ENCODE data around the gene ZNF296.
A peak's percentile ranks its signal among the peaks of the same experiment; 100 is the strongest.
"Not testable (repeated sequence)": the region's sequence is repeated elsewhere in the genome, so short reads cannot be mapped to it uniquely, and the experiment has no call there.

ZNF296 gene

DNA sequence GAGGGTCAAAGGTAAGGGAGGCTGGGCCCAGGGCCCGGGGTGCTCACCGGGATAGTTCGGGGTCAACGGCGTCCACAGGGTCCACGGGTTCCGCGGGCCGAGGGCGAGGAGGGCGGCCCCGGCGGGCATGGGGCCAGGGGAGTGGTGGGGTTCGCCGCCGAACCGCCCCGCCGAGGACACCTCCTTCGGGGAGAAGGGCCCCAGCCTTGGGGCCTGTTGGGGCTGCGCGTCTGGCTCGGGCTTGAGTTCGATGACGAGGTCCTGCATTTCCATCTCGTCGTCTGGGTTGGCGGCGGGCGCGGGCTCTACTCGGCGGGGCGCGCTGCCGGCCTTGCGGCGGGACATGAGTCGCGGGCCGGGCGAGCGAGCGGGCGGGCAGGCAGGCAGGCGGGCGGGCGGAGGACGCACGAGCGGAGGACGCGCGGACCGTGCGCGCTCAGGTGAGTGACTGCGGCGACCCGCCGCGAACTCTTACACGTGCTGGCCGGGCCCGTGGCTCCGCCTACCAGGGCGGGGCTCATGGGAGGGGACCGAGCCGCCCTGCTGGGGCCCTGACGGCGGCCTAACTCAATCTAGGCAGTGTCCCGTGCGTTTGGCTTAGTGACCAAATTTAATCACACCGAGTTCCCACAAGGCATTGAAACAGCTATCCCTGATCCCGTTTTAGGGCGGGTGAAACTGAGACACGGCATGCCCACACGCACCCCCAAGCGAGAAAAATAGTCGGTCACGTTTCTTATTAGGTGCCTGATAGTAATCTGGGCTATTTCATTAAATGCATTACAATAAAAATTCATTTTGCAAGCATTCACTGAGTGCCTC, at the start of gene ZNF296:
ZNF296 (minus strand) TSS at position 450 of the 822 bp plus-strand sequence; CDS start at position 345, 105 bp downstream.
- peak; percentile 92 for DNase-seq

DNA sequence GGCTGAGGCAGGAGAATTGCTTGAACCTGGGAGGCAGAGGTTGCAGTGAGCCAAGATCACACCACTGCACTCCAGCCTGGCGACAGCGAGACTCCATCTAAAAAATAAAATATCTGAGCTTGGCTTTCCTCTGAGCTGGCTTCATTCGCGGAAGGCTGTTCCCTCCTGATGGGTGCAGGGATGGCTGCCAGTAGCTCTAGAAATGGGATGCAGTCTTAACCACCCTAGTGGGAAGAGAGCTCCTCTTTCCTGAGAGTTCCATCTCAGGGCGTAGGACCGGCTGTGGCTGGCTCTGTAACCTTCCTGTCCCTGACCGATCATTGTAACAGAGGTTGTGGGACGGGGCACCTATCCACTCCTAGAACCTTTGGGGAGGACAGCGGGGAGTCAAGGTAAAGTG, 49.1 kb upstream of the ZNF296 start:
- no peak for DNase-seq

DNA sequence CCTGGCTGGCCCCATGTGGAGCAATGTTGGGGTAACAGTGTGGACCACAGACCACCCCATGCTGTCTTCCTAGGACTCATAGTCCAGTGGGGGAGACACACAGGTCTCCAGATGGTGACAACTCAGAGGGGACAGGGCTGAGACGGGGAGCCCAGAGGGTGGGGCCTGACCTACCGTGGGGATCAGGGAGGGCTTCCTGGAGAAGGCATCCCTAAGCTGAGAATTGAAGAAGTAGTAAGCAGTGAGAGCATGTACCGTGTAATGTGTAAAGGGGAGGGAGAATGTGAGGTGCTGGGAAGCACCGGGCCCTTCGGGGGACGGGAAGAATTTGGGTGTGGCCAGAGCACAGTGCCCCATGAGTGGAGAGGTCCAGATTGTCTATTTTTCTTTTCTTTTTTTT, 47.7 kb upstream of the ZNF296 start:
- no peak for DNase-seq

DNA sequence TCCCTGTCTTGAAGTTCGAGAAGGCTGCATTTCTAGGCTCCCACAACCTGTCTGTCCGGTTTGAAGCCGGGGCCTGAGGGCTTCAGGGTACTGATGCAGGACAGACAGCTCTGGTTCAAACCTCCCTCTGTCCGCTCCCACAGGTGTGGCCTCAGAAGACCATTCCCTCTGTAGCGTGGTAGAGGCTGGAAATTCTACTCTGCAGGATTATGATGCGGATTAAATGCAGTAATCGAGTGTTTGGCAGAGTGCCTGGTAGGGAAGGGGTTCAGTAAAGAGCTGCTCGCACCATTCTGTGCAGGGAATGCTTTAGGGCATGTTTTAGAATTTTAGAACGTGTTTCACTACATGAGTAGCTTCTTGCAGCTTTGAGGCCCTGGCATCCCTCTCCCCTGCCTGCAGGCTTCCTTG, 47.2 kb upstream of the ZNF296 start:
- DNase-seq = no peak

DNA sequence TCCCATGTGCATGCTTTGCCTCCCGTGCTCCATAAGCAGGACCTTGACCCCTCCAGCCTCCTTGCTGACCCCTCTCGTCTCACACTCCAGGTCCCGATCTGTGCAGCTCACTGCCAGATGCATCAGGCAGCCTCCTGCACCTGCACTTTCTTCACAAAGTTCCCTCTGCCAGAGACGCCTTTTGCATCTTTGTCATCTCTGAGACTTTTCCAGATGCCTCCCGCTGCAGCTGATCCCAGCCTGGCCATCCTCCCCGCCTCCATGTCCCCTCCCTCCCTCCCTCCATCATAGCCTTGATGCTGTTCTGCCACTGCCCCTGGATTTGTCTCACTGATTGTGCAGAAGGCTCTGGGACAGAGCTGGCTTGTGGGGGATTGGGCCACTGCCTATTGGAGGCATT, 46.6 kb upstream of the ZNF296 start:
- no peak for DNase-seq

DNA sequence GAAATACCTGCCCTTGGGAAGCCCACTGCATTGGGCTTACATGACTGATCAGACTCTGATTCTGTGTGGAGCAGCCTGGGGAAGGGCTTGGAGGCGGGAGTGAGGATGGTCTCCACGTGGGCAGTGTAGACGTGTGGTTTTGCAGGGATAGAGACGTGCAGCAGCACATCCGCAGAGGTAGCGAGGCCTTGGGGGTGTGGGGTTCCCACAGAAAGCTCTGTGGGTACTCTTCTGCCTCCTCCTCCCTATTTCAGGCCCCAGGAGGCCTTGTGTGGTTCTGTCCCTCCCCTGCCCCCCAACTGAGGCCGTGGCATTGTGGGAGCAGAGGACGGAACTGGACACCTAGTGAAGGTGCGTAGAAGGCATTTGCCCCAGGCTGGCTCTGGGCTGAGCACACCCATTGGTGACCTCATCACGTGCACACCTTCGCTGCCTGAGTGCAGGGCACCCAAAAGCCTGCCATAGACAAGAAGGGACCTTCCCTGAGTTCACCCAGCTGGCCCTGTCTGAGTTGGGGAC, 45.6 kb upstream of the ZNF296 start:
- DNase-seq = no peak

DNA sequence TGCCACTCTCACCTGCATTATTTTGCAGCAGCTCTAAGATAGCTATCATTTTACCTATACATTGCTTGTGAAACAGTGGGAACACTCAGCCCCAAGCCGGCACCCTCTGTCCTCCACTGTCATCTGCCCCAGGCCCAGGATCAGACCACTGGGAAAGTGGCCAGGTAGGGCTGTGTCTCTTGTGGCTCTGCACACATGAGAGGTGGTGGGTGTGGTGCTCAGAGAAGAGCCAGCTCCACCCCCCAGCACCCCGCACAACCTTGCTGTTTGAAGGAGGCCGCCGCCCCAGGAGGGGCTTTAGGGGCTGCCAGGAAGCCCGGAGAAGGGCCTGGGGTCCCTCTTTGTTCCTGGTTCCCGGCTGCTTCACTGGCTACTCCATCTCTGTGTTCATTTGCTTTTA, 43.3 kb upstream of the ZNF296 start:
- DNase-seq = no peak

DNA sequence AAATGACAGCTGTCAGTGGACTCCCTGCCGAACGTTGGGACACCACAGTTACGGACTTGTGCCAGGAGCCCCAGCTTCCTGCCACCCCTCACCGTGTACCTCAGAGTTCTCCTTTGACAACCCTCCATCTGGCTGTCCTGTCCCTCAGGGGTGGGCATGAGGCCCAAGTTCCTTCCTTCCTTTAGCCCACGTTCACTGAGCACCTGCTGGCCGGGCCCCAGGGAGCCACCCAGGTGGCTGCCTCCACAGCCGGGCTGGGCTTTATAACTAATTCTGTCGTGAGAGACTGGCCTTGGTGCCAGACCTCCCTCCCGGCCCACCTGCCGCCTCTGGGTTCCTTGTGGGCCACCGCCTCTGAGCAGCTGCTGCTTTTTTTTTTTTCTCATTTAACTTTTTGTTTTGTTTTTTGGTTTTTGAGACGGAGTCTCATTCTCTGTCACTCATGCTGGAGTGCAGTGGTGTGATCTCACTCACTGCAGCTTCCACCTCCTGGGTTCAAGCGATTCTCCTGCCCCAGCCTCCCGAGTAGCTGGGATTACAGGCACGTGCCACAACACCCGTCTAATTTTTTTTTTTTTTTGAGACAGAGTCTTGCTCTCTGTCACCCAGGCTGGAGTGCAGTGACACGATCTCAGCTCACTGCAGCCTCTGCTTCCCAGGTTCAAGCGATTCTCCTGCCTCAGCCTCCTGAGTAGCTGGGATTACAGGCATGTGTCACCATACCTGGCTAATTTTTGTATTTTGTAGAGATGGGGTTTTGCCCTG, 42.5 kb upstream of the ZNF296 start:
- DNase-seq = not testable (repeated sequence)

DNA sequence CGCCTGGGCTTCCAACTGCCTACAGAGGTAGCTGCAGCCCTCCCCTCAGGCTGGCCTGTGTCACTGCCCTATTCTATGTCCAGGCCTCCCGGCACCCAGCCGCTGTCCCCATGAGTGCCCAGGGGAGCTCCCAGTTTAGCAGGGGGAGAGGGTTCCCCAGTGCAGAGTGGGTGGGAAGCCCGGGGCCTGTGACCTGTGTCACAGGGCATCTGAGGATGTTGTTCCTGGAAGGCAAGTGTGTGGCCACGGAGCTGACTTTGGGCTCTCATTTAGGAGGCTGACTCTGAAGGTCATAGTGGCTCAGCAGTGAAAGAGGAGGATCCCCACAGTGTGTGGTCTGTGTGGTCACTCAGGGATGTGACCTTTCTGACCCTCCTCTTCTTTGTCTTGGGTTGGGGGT, 41.8 kb upstream of the ZNF296 start:
- no peak for DNase-seq

DNA sequence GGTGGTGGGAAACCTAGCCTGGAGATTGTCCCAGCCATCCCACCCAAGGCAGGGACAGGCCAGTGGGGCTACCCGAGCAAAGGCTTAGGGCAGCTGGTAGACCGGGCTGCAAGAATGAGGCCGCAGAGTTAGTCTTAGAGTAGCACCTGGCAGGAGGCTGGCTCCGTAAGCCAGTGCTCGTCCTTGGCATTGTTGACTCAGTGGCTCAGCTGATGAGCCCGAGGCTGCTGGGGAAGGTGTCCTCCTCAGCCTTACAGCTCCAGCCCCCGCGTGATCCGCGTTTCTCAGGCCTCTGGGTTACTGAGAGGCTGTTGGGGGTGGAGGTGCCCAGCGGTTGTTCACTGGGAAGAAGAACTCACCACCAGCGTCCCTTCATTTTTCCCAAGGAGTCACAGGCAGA, 41.4 kb upstream of the ZNF296 start:
- no peak for DNase-seq

DNA sequence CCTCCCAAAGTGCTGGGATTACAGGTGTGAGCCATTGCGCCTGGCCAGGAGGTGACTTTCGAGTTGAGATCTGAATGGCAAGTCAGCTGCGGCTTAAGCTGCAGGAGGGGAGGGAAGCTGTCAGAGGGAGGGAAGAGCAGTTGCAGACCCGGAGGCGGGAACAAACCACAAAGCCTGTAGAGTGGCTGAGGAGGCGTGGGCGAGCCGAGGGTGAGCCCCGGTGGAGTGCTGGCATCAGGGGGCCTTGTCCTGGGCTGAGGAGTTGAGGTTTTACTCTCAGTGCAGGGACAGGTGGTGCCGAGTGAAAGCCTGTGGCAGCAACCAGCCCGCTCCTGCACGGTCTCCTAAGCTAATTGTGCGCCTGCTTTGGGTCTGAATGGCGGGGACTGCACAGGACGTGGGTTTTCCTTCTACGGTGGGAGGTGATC, 40.9 kb upstream of the ZNF296 start:
- DNase-seq = peak; percentile 83

DNA sequence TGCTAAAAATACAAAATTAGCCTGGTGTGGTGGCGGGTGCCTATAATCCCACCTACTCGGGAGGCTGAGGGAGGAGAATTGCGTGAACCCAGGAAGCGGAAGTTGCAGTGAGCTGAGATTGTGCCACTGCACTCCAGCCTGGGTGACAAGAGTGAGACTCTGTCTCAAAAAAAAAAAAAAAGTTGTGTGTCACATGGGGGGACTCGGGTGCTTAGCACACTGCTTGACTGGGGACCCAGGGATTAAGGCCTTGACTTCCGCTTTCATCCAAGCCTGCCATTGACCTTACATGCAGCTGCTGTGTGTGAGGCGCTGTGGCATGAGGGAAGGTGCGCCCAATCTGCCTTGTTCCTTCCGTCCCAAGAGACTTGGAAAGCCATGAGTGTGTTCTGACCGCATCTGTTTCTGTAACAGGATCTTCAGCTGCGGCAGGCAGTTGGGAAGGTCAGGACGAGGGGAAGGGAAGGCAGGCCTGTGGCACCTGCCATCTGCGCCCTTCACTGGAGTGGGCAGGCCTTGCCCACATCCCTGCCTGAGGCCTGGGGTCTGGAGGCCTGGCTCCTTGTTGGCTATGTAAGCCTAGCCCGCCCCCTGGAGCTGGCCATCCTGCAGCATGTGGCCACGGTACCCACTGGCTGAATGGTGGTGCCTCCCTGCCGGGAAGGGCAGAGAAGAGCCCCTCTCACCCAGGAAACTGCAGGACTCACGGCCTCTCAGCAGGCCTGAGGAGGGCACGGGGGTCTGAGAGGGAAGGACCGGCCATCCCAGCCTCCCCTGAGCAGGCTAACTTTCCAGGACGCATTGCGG, 39.7 kb upstream of the ZNF296 start:
- no peak for DNase-seq

DNA sequence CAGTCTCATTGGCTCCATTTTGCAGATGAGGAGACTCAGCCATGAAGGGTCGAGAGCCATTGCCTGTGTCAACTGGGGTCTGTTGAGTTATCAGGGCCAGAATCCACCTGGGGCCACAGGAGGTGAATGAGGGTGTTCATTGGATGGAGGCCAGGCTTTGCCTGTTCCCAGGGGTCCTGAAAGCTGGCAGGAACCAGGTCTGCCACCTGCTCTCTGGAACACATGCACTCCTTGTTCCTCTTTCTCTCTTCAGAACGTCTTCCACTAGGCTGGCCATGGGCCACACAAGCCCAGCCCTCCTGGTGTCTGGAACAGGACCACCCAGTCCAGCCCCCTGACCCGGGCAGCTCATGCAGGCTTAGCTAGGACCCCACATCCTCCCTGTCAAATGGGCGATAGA, 37.8 kb upstream of the ZNF296 start:
- no peak for DNase-seq

DNA sequence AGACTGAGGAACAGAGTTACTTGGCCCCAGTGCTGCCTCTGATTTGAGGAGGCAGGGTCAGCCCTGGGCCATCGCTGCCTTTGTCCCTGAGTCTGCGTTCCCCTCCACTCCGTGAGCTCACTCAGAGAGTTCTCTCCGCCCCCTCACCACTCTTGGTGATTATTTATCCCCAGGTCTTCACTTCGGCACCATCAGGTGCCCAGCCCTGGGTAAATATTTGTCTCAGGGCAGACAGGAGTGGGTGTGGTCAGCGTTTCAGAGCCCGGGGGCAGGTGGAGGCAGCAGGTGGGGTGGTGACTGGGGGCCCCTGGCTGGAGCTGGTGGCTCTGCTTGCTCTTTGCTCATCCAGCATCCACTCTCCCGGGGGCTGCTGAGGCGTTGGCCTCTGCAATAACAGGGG, 37.4 kb upstream of the ZNF296 start:
- no peak for DNase-seq

DNA sequence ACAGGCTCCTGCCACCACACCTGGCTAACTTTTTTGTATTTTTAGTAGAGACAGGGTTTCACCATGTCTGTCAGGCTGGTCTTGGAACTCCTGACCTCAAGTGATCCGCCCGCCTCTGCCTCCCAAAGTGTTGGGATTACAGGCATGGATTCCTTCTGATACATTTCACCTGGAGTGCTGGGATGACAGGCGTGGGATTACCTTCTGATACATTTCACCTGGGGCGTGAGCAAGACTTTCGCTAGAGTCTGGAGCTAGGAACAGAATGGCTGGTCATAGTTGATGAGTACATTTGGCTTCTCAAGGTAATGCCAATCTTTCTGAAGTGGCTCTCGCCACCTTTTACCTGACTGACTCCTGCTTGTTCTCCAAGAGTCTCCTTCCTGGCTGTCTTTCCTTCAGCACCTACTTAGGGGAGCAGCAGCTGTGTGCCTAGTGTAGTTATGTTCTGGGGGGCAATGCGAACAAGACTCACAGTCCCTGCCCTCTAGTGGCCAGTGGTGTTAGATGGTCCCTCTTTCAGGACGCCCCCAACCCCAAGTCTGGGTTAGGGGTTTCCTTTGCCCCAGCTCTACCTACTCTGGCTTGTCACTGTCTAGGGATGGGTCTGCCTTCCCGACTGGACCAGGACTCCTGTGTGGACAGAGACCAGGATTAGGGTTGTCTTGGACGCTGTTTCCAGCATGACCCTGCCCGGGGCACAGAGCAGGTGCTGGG, 36.0 kb upstream of the ZNF296 start:
- DNase-seq = no peak

DNA sequence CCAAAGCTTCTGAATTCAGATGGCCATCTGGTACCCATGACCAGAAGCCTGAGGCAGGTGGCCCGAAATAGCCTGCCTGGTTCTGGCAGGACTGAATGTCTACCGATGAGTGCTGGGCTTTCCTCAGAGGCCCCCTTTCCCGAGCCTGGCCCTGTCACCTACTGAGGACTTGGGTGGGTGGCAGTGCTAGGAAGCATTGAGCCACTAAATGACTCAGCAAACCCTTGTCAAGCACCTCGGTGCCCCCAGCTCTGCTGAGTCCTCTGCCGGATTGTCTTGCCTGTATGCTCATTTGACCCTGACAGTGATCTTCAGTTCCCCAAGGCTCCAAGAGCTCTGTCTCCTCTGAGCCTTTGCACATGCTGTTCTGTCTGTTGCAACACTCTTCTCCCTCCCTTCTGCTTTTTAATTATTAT, 34.6 kb upstream of the ZNF296 start:
- DNase-seq = no peak

DNA sequence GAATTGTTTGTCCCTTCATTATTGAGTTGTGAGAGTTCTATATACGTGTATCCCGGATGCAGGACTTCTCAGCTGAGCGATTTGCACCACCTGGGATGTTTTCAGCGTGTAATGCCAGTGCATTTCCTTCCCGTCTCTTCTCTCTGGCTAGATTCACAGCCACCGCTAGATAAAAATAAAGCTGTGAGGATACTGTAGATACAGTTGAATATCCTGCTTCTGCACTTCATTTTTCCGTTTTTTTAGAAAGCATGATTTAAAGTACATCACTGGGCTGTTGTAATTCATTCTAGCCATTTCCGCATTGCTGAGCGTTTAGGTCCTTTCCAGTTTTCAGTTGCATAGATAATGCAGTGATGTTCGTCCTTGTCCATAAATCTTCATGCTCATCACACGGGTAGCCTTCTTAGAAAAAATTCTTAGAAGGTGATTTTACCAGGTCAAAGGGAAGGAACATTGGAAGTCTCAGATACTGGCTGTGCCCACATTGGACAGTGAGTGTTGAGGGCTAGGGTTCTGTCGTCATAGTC, 31.4 kb upstream of the ZNF296 start:
- no peak for DNase-seq

DNA sequence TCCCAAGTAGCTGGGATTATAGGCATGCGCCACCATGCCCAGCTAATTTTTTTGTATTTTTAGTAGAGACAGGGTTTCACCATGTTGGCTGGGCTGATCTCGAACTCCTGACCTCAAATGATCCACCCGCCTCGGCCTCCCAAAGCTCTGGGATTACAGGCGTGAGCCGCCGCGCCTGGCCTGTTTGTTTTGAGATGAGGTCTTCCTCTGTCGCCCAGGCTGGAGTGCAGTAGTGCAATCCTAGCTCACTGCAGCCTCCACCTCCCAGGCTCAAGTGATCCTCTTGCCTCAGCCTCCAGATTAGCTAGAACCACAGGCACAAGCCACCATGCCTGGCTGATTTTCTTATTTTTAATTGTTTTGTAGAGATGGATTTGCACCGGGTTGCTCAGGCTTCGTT, 30.1 kb upstream of the ZNF296 start:
- not testable (repeated sequence) for DNase-seq

DNA sequence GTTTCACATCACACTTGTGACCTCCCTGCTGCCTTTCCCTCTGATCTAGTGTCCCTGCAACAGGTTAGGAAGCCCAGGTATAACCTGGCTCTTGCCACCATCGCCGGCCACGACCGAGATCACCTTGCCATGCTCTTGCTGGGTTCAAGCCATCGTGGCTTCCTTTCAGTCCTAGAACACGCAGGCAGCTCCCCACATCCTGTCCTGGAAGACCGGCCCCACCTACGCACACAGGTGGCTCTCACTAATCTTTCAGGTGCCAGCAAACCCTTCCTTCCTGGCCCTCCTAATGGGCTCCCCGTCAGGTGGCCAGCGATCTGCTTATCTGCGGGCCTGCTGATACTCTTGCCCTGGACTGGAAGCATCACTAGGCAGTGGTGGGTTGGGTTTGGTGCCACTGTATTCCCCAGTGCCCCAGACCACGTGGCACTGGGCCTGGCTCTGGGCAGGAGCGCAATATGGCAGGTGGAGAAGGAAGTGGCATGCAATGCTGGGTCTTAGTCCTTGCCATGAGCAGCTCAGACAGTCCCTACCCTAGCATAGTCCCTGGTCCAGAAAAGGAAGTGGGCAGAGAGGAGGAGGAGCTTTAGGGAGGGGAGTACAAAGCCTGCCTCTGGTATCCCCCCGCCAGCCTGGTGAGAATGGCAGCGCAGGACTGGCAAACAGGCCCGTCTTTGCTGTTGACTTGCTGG, 28.5 kb upstream of the ZNF296 start:
- no peak for DNase-seq

DNA sequence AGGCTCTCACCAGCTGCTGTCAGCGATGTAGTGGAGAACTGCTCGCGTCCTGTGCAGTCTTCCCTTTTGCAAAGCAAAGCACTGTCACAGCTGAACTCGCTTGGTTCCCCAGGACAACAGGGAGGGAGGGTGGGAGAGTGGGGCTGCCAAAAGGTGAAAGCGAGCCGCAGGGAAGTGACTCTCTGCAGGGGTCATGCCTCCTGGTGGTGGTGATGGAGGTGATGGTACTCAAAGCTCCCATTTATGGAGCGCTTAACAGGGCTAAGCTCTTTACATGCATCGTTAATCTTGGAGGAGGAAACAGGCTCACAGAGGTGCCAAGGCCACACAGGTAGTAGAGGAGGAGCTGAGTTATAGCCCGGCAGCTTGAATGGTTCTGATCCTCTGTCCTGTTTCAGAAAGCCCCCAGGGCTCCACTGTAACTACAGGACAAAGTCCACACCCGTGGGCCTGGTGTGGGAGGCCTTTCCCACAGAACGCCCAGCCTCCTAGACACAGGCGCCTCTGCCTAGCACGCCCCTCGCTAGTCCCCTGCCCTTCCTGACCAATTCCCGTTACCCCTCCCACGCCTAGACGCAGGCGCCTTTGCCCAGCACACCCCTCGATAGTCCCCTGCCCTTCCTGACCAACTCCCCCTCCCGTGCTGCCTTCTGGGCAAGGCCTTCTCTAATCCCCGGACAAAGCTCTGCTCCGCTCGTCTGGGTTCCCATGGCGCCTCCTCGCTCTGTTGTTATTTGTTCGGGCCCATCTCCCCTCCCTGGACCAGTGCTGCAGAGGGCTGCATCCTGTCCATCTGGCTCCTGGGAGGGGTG, 27.4 kb upstream of the ZNF296 start:
- DNase-seq = no peak

DNA sequence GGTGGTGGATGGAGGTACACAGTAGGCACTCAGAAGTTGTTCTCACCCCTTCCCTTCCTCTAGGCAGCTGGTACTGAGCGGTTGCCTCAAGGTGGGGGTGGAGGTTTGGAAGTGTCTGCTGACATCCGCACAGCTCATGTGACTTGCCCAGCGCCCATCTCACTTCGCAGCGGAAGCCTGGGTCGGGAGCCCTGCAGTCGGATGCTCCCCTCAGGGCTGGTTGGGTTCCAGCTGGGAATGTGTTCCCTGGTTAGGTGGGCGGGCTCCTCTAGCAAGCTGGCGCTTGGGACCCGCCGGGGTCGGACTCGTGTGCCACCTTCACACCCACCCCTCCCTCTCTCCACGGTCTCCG, 26.9 kb upstream of the ZNF296 start:
- DNase-seq = no peak
